ENCODE results near the gene TP53RK.

DNA sequence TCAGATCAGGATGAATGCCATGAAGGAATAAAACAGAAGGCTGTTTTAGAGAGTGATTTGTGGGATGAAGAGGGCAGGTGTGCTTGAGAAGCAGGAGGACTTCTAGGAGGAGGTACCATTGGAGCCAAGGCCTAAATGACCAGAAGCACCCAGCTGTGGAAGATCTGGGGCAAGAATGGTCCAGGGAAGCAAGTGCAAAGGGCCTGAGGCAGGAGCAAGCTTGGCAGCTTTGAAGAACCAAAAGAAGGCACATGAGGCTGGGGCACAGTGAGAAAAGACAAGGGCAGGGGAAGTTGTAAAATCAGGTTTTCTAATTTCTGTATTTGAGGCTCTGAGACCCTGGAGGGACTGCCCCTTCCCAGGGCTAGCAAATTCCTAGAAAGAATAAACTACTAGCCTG lies 47.8 kb downstream of the TP53RK start:
- TF ChIP-seq HMGA2 (CRISPR knock-in tag; IDR thresholded peaks at IDR 0.05), result no peak
- TF ChIP-seq, protein P1, sequence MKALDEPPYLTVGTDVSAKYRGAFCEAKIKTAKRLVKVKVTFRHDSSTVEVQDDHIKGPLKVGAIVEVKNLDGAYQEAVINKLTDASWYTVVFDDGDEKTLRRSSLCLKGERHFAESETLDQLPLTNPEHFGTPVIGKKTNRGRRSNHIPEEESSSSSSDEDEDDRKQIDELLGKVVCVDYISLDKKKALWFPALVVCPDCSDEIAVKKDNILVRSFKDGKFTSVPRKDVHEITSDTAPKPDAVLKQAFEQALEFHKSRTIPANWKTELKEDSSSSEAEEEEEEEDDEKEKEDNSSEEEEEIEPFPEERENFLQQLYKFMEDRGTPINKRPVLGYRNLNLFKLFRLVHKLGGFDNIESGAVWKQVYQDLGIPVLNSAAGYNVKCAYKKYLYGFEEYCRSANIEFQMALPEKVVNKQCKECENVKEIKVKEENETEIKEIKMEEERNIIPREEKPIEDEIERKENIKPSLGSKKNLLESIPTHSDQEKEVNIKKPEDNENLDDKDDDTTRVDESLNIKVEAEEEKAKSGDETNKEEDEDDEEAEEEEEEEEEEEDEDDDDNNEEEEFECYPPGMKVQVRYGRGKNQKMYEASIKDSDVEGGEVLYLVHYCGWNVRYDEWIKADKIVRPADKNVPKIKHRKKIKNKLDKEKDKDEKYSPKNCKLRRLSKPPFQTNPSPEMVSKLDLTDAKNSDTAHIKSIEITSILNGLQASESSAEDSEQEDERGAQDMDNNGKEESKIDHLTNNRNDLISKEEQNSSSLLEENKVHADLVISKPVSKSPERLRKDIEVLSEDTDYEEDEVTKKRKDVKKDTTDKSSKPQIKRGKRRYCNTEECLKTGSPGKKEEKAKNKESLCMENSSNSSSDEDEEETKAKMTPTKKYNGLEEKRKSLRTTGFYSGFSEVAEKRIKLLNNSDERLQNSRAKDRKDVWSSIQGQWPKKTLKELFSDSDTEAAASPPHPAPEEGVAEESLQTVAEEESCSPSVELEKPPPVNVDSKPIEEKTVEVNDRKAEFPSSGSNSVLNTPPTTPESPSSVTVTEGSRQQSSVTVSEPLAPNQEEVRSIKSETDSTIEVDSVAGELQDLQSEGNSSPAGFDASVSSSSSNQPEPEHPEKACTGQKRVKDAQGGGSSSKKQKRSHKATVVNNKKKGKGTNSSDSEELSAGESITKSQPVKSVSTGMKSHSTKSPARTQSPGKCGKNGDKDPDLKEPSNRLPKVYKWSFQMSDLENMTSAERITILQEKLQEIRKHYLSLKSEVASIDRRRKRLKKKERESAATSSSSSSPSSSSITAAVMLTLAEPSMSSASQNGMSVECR (CRISPR knock-in tag; IDR thresholded peaks at IDR 0.05; ENCODE audit: borderline replicate concordance), result no peak
